ENCODE measurements around the gene RARRES1.

Gene RARRES1

DNA sequence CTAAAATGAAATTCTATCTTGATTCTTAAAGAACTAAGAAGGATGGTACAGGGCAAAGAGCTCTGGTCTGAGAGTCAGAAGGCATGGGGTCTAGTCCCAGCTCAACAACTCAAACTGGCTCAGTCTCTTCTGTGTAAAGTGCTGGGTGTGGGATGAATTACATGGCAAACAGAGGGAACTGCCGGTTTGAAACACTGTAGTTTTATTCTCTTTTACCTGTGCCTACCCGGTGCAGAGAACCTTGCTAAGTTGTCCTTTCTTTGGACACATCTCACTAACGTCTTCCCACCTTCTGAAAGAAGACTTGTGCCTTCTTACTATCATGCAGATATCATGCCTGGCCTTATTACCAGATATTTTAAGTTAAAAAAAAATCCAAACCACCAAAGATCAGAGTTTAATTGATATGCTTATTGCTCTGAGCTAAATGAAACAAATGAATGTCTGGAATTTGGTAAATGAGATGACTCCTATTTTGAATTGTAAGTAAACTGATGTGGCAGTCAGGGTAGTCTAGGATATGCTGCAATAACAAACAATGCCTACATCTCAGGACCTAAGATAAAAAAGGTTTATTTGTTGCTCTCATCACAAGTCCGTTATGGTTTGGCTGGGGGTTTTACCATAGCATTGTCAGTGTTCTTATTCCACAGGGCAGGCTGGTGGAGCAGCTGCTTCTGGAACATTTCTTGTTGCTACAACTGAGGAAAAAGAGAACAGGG is 12.5 kb upstream of the RARRES1 start:
- TF ChIP-seq GFI1B (tag by site-specific recombination; IDR thresholded peaks at IDR 0.05) (no peak), ZFP69B (tag by site-specific recombination; IDR thresholded peaks at IDR 0.05) (no peak), ZNF510 (tag by site-specific recombination; IDR thresholded peaks at IDR 0.05; ENCODE audit: insufficient replicate concordance) (no peak)
- TF ChIP-seq, protein P1, sequence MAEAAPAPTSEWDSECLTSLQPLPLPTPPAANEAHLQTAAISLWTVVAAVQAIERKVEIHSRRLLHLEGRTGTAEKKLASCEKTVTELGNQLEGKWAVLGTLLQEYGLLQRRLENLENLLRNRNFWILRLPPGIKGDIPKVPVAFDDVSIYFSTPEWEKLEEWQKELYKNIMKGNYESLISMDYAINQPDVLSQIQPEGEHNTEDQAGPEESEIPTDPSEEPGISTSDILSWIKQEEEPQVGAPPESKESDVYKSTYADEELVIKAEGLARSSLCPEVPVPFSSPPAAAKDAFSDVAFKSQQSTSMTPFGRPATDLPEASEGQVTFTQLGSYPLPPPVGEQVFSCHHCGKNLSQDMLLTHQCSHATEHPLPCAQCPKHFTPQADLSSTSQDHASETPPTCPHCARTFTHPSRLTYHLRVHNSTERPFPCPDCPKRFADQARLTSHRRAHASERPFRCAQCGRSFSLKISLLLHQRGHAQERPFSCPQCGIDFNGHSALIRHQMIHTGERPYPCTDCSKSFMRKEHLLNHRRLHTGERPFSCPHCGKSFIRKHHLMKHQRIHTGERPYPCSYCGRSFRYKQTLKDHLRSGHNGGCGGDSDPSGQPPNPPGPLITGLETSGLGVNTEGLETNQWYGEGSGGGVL (tag by site-specific recombination; IDR thresholded peaks at IDR 0.05) = no peak
- TF ChIP-seq, protein P2, sequence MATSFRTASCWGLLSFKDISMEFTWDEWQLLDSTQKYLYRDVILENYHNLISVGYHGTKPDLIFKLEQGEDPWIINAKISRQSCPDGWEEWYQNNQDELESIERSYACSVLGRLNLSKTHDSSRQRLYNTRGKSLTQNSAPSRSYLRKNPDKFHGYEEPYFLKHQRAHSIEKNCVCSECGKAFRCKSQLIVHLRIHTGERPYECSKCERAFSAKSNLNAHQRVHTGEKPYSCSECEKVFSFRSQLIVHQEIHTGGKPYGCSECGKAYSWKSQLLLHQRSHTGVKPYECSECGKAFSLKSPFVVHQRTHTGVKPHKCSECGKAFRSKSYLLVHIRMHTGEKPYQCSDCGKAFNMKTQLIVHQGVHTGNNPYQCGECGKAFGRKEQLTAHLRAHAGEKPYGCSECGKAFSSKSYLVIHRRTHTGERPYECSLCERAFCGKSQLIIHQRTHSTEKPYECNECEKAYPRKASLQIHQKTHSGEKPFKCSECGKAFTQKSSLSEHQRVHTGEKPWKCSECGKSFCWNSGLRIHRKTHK (tag by site-specific recombination; IDR thresholded peaks at IDR 0.05) = no peak
- Histone ChIP-seq H3K36me3 (ENCODE audit: control insufficient read depth in 2 of 2, insufficient read depth in 1 of 2, low read length in 2 of 2) (peaks cover 0 to 2% of the 10 kb centered on the region in 2 experiments; a peak in 1 of 3 replicates), H3K4me1 (ENCODE audit: control insufficient read depth, insufficient read depth, low read length) (no peaks in the 10 kb centered on the region), H3K4me3 (ENCODE audit: low read depth, low read length) (no peak overlapping the region), H3K9me3 (ENCODE audit: control insufficient read depth, insufficient read depth, low read depth, low read length) (no peaks in the 10 kb centered on the region), H3K27ac (ENCODE audit: extremely low read depth, low read depth, low read length) (no peak overlapping the region)
- ChIA-PET CTCF (interaction anchor here (0.7 to 1.6 kb wide), 2 partner anchors 17 to 72 kb away, joined by 3 to 5 read pairs; no protein-coding TSS in a partner anchor), POLR2A (no interaction called here)

DNA sequence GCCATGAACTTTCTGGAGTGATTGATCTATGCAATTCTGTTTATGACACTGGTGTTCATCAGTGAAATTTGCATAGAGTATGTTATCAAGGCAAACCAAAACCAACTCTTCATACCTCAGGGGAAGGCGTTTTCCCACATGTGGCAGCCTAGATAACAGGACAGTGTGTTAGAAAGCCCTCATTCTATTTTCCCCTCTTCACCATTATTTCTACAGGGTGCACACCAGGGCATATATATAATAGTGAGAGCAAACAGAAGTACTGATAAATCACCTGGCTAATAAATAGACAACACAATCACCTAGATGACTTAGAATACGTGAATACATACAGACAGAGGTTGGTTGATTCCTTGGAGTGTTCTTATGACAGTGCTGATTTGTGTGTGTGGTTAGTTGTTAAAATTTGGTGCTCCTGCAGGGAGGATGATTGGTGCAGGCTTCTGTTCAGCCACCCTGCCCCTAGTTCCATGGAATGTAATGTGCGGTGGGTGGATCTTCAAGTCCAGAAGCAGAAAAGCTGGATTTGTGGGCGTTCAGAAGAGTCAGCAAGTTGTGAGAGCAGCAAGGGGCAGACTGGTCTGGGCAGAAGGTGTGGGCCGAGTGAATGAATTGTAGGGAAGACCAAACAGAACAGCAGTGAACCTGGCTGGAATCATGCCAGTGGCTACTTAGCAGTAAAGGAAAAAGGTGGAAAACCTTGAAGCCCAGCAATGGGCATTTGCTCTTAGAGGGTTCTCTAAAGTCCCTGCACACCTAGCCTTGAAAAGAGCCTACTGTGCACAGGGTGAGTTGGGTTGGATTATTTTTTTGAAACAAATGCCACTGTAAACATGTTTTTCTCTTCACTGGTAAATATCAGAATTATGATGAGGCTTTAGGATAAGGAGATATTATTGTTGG is 11.7 kb upstream of the RARRES1 start:
- TF ChIP-seq ZNF623 (tag by site-specific recombination; IDR thresholded peaks at IDR 0.05) (no peak), ZNF433 (tag by site-specific recombination; IDR thresholded peaks at IDR 0.05; ENCODE audit: low read depth) (no peak), ZNF133 (tag by site-specific recombination; IDR thresholded peaks at IDR 0.05) (no peak), ZEB2 (tag by site-specific recombination; IDR thresholded peaks at IDR 0.05) (no peak), EGR2 (tag by site-specific recombination; IDR thresholded peaks at IDR 0.05; ENCODE audit: low read depth) (peak; percentile 72), ZNF132 (tag by site-specific recombination; IDR thresholded peaks at IDR 0.05; ENCODE audit: borderline replicate concordance) (no peak), ZFHX2 (tag by site-specific recombination; conservative IDR thresholded peaks at IDR 0.05) (peak; percentile 69)
- TF ChIP-seq, protein P3, sequence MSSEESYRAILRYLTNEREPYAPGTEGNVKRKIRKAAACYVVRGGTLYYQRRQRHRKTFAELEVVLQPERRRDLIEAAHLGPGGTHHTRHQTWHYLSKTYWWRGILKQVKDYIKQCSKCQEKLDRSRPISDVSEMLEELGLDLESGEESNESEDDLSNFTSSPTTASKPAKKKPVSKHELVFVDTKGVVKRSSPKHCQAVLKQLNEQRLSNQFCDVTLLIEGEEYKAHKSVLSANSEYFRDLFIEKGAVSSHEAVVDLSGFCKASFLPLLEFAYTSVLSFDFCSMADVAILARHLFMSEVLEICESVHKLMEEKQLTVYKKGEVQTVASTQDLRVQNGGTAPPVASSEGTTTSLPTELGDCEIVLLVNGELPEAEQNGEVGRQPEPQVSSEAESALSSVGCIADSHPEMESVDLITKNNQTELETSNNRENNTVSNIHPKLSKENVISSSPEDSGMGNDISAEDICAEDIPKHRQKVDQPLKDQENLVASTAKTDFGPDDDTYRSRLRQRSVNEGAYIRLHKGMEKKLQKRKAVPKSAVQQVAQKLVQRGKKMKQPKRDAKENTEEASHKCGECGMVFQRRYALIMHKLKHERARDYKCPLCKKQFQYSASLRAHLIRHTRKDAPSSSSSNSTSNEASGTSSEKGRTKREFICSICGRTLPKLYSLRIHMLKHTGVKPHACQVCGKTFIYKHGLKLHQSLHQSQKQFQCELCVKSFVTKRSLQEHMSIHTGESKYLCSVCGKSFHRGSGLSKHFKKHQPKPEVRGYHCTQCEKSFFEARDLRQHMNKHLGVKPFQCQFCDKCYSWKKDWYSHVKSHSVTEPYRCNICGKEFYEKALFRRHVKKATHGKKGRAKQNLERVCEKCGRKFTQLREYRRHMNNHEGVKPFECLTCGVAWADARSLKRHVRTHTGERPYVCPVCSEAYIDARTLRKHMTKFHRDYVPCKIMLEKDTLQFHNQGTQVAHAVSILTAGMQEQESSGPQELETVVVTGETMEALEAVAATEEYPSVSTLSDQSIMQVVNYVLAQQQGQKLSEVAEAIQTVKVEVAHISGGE (tag by site-specific recombination; conservative IDR thresholded peaks at IDR 0.05; ENCODE audit: low read depth) = no peak
- TF ChIP-seq, protein P4, sequence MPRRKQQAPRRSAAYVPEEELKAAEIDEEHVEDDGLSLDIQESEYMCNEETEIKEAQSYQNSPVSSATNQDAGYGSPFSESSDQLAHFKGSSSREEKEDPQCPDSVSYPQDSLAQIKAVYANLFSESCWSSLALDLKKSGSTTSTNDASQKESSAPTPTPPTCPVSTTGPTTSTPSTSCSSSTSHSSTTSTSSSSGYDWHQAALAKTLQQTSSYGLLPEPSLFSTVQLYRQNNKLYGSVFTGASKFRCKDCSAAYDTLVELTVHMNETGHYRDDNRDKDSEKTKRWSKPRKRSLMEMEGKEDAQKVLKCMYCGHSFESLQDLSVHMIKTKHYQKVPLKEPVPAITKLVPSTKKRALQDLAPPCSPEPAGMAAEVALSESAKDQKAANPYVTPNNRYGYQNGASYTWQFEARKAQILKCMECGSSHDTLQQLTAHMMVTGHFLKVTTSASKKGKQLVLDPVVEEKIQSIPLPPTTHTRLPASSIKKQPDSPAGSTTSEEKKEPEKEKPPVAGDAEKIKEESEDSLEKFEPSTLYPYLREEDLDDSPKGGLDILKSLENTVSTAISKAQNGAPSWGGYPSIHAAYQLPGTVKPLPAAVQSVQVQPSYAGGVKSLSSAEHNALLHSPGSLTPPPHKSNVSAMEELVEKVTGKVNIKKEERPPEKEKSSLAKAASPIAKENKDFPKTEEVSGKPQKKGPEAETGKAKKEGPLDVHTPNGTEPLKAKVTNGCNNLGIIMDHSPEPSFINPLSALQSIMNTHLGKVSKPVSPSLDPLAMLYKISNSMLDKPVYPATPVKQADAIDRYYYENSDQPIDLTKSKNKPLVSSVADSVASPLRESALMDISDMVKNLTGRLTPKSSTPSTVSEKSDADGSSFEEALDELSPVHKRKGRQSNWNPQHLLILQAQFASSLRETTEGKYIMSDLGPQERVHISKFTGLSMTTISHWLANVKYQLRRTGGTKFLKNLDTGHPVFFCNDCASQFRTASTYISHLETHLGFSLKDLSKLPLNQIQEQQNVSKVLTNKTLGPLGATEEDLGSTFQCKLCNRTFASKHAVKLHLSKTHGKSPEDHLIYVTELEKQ (tag by site-specific recombination; IDR thresholded peaks at IDR 0.05; ENCODE audit: borderline replicate concordance) = no peak
- TF ChIP-seq, protein P5, sequence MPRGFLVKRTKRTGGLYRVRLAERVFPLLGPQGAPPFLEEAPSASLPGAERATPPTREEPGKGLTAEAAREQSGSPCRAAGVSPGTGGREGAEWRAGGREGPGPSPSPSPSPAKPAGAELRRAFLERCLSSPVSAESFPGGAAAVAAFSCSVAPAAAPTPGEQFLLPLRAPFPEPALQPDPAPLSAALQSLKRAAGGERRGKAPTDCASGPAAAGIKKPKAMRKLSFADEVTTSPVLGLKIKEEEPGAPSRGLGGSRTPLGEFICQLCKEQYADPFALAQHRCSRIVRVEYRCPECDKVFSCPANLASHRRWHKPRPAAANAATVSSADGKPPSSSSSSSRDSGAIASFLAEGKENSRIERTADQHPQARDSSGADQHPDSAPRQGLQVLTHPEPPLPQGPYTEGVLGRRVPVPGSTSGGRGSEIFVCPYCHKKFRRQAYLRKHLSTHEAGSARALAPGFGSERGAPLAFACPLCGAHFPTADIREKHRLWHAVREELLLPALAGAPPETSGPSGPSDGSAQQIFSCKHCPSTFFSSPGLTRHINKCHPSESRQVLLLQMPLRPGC (tag by site-specific recombination; IDR thresholded peaks at IDR 0.05) = no peak
- TF ChIP-seq, protein P6, sequence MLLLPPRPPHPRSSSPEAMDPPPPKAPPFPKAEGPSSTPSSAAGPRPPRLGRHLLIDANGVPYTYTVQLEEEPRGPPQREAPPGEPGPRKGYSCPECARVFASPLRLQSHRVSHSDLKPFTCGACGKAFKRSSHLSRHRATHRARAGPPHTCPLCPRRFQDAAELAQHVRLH (tag by site-specific recombination; IDR thresholded peaks at IDR 0.05) = no peak
- Histone ChIP-seq H3K4me1 (ENCODE audit: control insufficient read depth, insufficient read depth, low read length) (no peaks in the 10 kb centered on the region), H3K36me3 (ENCODE audit: control insufficient read depth in 2 of 2, insufficient read depth in 1 of 2, low read length in 2 of 2) (peaks cover 0 to 2% of the 10 kb centered on the region in 2 experiments; a peak in 1 of 3 replicates), H3K27ac (ENCODE audit: extremely low read depth, low read depth, low read length) (no peak overlapping the region), H3K4me3 (ENCODE audit: low read depth, low read length) (no peak overlapping the region), H3K9me3 (ENCODE audit: control insufficient read depth, insufficient read depth, low read depth, low read length) (no peaks in the 10 kb centered on the region)
- ChIA-PET POLR2A (no interaction called here), CTCF (interaction anchor here (0.7 to 1.6 kb wide), 3 partner anchors 16 to 71 kb away, joined by 3 to 7 read pairs (median 5); no protein-coding TSS in a partner anchor)
